Ovary (tissue), 9 donors: ENCODE measurements around the gene NTNG2. TPM values are rescaled to one million over a fixed set of nuclear protein-coding genes. Genes with fewer than 3 reads are reported as not detected.
"Not testable (repeated sequence)": the region's sequence is repeated elsewhere in the genome, so short reads cannot be mapped to it uniquely, and the experiment has no call there.

Experiments
- DNase-seq, 5 donors: peaks; one replicate each; pipeline ENCODE4 v3.0.0-alpha.2; 2019 to 2020
- H3K27ac ChIP-seq, 2 donors: fragments of 200-600 bp; one replicate each; pipeline versions ENCODE4 v1.5.1 to v1.8.0; 2019 to 2022
- H3K27me3 ChIP-seq: fragments of 200-600 bp; one replicate; pipeline ENCODE4 v1.8.0; 2022
- H3K36me3 ChIP-seq: fragments of 200-600 bp; sonication (generic); one replicate; pipeline ENCODE4 v1.5.1; 2019
- H3K4me1 ChIP-seq: one replicate; pipeline ENCODE4 v1.8.1; 2013; ENCODE audit warnings: mild to moderate bottlenecking, moderate library complexity; ENCODE audit not compliant: insufficient read depth
- H3K4me3 ChIP-seq: fragments of 200-600 bp; sonication (generic); one replicate; pipeline ENCODE4 v1.5.1; 2017
- H3K9me3 ChIP-seq, 2 donors: fragments of 200-600 bp in 1 of 2; sonication (generic) in 1 of 2; one replicate each; pipeline versions ENCODE4 v1.5.1 to v1.8.1; 2013 to 2019; ENCODE audit warnings: mild to moderate bottlenecking in 1 of 2, moderate library complexity in 1 of 2
- EP300 ChIP-seq: sonication (generic); formaldehyde crosslinking; IDR thresholded peaks from one replicate; pipeline ENCODE4 v1.6.1; 2017; ENCODE audit warnings: antibody characterized with exemption
- POLR2A ChIP-seq: fragments of 450-650 bp; IDR thresholded peaks from one replicate; pipeline ENCODE4 v1.6.1; 2017; ENCODE audit warnings: antibody characterized with exemption, mild to moderate bottlenecking, moderate library complexity
- WGBS, 3 donors: extraction: QIAGEN DNeasy Blood & Tissue Kit in 1 of 3; methylation state at CpG; one replicate each; pipeline versions ENCODE4 v1.1.5 to v1.1.7; 2013 to 2017; 5-methylcytosine and 5-hydroxymethylcytosine counted together
- intact Hi-C, 4 donors: fragments of 100-400 bp; cut with DNase I; formaldehyde crosslinking; loops; one replicate each; pipeline versions ENCODE4 v1.11.0 to v1.15.1; 2022 to 2023
- polyA plus RNA-seq, 2 donors: library from polyadenylated mRNA; stranded (reverse); fragments of 200-250 nt in 1 of 2; fragments of 350-450 nt in 1 of 2; fragmentation: Illumina TruSeq in 1 of 2; extraction: RNeasy Lipid Tissue Mini Kit (QIAGEN cat#74804) in 1 of 2; gene quantifications; one replicate each; pipeline ENCODE4 v1.2.3, GENCODE V29; 2013 to 2014
- total RNA-seq, 7 donors: library from RNA; depleted of rRNA in 2 of 7; stranded (reverse); fragments of >200 nt in 2 of 7; fragmentation: NEBNext Ultra II Directional in 3 of 7; extraction: Animal tissue kit (Norgen Biotek cat#: 25700) in 3 of 7; gene quantifications; one replicate each; pipeline versions ENCODE4 v1.1.0 to v1.2.4, GENCODE V29; 2016 to 2023
- TF ChIP-seq, protein P1 (sequence below), 3 donors: fragments of 450-650 bp in 2 of 3; fragments of 200-600 bp in 1 of 3; IDR thresholded peaks; one replicate each; pipeline versions ENCODE4 v1.5.1 to v1.8.0; 2016 to 2022; ENCODE audit warnings: antibody characterized with exemption in 3 of 3, mild to moderate bottlenecking in 1 of 3
- donor health status: DM: no; HTN: no; CAD: no; lungs with moderate emphysema.
- donor health status: DM: no; HTN: no; CAD: no.
- donor health status: Bipolar disorder and iron deficiency.
- donor health status: DM: yes; HTN: yes; CAD: no.
- donor health status: DM: no; HTN: no; CAD: no.
- donor health status: DM: yes; HTN: yes; CAD: no.

The NTNG2 gene
- total and polyA plus RNA-seq, 9 donors: 0.12 to 2.6 (median 0.81) TPM

GRCh38 chr9:132126680-132127236, 35.1 kb upstream of the NTNG2 start:
- Histone ChIP-seq H3K9me3 (no peaks in the 10 kb centered on the region), H3K36me3 (no peaks in the 10 kb centered on the region), H3K27me3 (no peaks in the 10 kb centered on the region), H3K27ac (no peak overlapping the region), H3K4me3 (no peak overlapping the region), H3K4me1 (no peaks in the 10 kb centered on the region)
- TF ChIP-seq EP300 (no peak), POLR2A (no peak)
- TF ChIP-seq, protein P1, sequence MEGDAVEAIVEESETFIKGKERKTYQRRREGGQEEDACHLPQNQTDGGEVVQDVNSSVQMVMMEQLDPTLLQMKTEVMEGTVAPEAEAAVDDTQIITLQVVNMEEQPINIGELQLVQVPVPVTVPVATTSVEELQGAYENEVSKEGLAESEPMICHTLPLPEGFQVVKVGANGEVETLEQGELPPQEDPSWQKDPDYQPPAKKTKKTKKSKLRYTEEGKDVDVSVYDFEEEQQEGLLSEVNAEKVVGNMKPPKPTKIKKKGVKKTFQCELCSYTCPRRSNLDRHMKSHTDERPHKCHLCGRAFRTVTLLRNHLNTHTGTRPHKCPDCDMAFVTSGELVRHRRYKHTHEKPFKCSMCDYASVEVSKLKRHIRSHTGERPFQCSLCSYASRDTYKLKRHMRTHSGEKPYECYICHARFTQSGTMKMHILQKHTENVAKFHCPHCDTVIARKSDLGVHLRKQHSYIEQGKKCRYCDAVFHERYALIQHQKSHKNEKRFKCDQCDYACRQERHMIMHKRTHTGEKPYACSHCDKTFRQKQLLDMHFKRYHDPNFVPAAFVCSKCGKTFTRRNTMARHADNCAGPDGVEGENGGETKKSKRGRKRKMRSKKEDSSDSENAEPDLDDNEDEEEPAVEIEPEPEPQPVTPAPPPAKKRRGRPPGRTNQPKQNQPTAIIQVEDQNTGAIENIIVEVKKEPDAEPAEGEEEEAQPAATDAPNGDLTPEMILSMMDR (IDR thresholded peaks at IDR 0.05): no peak
- WGBS, 3 donors: 57 to 62% (median 59%) methylated on average over 13 of the region's 13 CpGs
- intact Hi-C loops: no loop called here
- no peak for DNase-seq

GRCh38 chr9:132127888-132128534, 33.8 kb upstream of the NTNG2 start:
- Histone ChIP-seq H3K4me1 (no peaks in the 10 kb centered on the region), H3K9me3 (no peaks in the 10 kb centered on the region), H3K27ac (no peak overlapping the region), H3K4me3 (no peak overlapping the region), H3K27me3 (no peaks in the 10 kb centered on the region), H3K36me3 (no peaks in the 10 kb centered on the region)
- TF ChIP-seq, protein P1 (IDR thresholded peaks at IDR 0.05): no peak
- TF ChIP-seq EP300 (no peak), POLR2A (no peak)
- intact Hi-C loops: no loop called here
- no peak for DNase-seq
- WGBS, 3 donors: 47 to 54% (median 52%) methylated on average over 15 of the region's 15 CpGs

- intact Hi-C loops: no loop called here
- Histone ChIP-seq H3K4me1 (no peaks in the 10 kb centered on the region), H3K36me3 (no peaks in the 10 kb centered on the region), H3K27me3 (no peaks in the 10 kb centered on the region), H3K9me3 (no peaks in the 10 kb centered on the region), H3K4me3 (no peak overlapping the region), H3K27ac (no peak overlapping the region)
- 77 to 85% (median 84%) methylated on average over 12 of the region's 12 CpGs for WGBS, 3 donors
- TF ChIP-seq POLR2A (no peak), EP300 (no peak)
- TF ChIP-seq, protein P1 (IDR thresholded peaks at IDR 0.05): no peak
- no peak for DNase-seq
Measured at GRCh38 chr9:132129535-132129934, 32.3 kb upstream of the NTNG2 start.

DNA sequence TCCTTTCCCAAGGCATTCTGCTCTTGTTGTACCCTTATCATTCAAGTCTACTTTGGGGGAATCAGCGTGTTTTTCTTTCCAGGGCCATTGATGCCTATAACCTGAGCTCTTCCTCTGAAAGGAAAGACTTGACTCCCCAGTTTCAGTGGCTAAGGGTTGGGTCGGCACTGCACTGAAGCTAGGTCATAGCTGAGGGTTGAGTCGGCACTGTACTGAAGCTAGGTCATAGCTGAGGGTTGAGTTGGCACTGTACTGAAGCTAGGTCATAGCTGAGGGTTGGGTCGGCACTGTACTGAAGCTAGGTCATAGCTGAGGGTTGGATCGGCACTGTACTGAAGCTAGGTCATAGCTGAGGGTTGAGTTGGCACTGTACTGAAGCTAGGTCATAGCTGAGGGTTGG, 27.8 kb upstream of the NTNG2 start:
- H3K4me3 ChIP-seq, H3K4me1 ChIP-seq, H3K36me3 ChIP-seq, H3K27ac ChIP-seq, H3K27me3 ChIP-seq, intact Hi-C loops, DNase-seq, H3K9me3 ChIP-seq: not testable (repeated sequence)
- WGBS, 3 donors: 66 to 81% (median 74%) methylated on average over 5 of the region's 5 CpGs

DNA sequence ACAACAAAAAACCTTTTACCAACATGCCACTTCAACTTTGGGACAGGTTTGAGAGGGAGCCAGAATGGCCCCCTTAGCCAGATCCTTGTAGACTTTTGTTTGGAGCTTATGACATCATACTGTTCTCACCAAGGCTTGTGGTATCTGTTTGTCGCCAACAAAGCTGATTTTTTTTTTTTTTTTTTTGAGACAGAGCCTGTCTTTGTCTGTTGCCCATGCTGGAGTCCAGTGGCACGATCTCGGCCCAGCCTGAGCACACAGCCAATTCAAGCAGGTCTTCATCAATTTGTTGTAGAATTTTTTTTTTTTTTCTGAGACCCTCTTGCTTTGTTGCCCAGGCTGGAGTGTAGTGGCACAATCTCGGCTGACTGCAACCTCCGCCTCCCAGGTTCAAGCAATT, 26.4 kb upstream of the NTNG2 start:
- no peaks in the 10 kb centered on the region for H3K4me1 ChIP-seq
- no peak overlapping the region for H3K27ac ChIP-seq
- no peak overlapping the region for H3K4me3 ChIP-seq
- intact Hi-C loops: no loop called here
- TF ChIP-seq, protein P1 (IDR thresholded peaks at IDR 0.05): no peak
- no peak for TF ChIP-seq POLR2A
- no peak for TF ChIP-seq EP300
- DNase-seq: no peak
- no peaks in the 10 kb centered on the region for H3K36me3 ChIP-seq
- H3K9me3 ChIP-seq: no peaks in the 10 kb centered on the region
- 85 to 86% (median 86%) methylated on average over 5 of the region's 5 CpGs for WGBS, 3 donors
- H3K27me3 ChIP-seq: no peaks in the 10 kb centered on the region
